Endothelial cell of umbilical vein (primary cell): ENCODE data around the gene SH3BGRL3. TPM values are rescaled to one million over a fixed set of nuclear protein-coding genes. Genes with fewer than 3 reads are reported as not detected.

Source experiments
- BruUV-seq: library from RNA; stranded (reverse); fragments of 400-500 nt; replicated peaks from 2 replicates; lab custom pipeline; 2021; lab: Mats Ljungman, UMichigan
- CTCF ChIA-PET: fragments of 300-600, 350-600 bp; sonication (Branson Sonifier 250); formaldehyde crosslinking; loops from one replicate; lab custom pipeline; 2021; ENCODE audit warnings: antibody characterized with exemption, inconsistent platforms; lab: Charles Lee
- POLR2A ChIA-PET: fragments of 300-600, 350-600 bp; sonication (Branson Sonifier 250); formaldehyde crosslinking; loops from one replicate; lab custom pipeline; 2021; ENCODE audit warnings: antibody characterized with exemption, inconsistent platforms; lab: Charles Lee
- DNase-seq: peaks from one replicate; pipeline ENCODE4 v3.0.0-alpha.2; 2011; ENCODE audit warnings: low read depth, low spot score
- FAIRE-seq: peaks from 2 replicates; lab custom pipeline; 2011; peaks lifted over from hg19 to GRCh38; lab: Jason Lieb, UNC
- H2AFZ ChIP-seq: 2 replicates; pipeline ENCODE4 v1.6.0; 2012; ENCODE audit warnings: low read depth, low read length, control low read depth, inconsistent platforms
- H3K27ac ChIP-seq: 2 replicates; pipeline ENCODE4 v1.5.1; 2011; ENCODE audit warnings: low read depth, mild to moderate bottlenecking, control low read depth, low read length, moderate library complexity; ENCODE audit not compliant: insufficient read depth
- H3K27me3 ChIP-seq, 2 experiments: 2 replicates each; pipeline versions ENCODE4 v1.6.0 to v1.6.1; 2011; ENCODE audit warnings: low read length in 2 of 2, mixed read lengths in 1 of 2; ENCODE audit not compliant: control insufficient read depth in 2 of 2, insufficient read depth in 2 of 2
- H3K36me3 ChIP-seq, 2 experiments: 2 replicates in 1 of 2; 3 replicates in 1 of 2; pipeline ENCODE4 v1.5.1; 2011; ENCODE audit warnings: low read length in 2 of 2, mild to moderate bottlenecking in 1 of 2, moderate library complexity in 1 of 2; ENCODE audit not compliant: control insufficient read depth in 2 of 2, insufficient read depth in 2 of 2; ENCODE audit errors: extremely low read depth in 1 of 2
- H3K4me1 ChIP-seq: 3 replicates; pipeline ENCODE4 v1.5.1; 2011; ENCODE audit warnings: mild to moderate bottlenecking, low read length; ENCODE audit not compliant: control insufficient read depth, insufficient read depth; ENCODE audit errors: extremely low read depth
- H3K4me2 ChIP-seq: 2 replicates; pipeline ENCODE4 v1.6.1; 2011; ENCODE audit warnings: low read length, control low read depth, mixed read lengths; ENCODE audit not compliant: insufficient read depth
- H3K4me3 ChIP-seq, 3 experiments: fragments of 200-600 bp in 1 of 3; sonication (generic), shearing (Covaris generic) in 1 of 3; replicated peaks in 1 of 3; 2 replicates each; pipeline ENCODE4 v1.5.1; 2011 to 2016; ENCODE audit warnings: control low read depth in 3 of 3, low read length in 3 of 3, mild to moderate bottlenecking in 2 of 3, inconsistent platforms in 1 of 3, low read depth in 1 of 3, moderate library complexity in 1 of 3; ENCODE audit not compliant: insufficient read depth in 1 of 3
- H3K79me2 ChIP-seq: 2 replicates; pipeline ENCODE4 v1.6.0; 2012; ENCODE audit warnings: low read length, inconsistent platforms; ENCODE audit not compliant: control insufficient read depth, insufficient read depth
- H3K9ac ChIP-seq: replicated peaks from 2 replicates; pipeline ENCODE3; 2011; ENCODE audit warnings: low read length, control low read depth; ENCODE audit not compliant: insufficient read depth; ENCODE audit errors: extremely low read depth
- H3K9me1 ChIP-seq: replicated peaks from 3 replicates; pipeline ENCODE4 v1.6.0; 2011; ENCODE audit warnings: mild to moderate bottlenecking, low read length; ENCODE audit not compliant: control insufficient read depth, insufficient read depth; ENCODE audit errors: extremely low read depth
- H3K9me3 ChIP-seq: replicated peaks from 2 replicates; pipeline ENCODE4 v1.5.1; 2012; ENCODE audit warnings: low read length, inconsistent platforms; ENCODE audit not compliant: control insufficient read depth, insufficient read depth
- H4K20me1 ChIP-seq: replicated peaks from 2 replicates; pipeline ENCODE3; 2011; ENCODE audit warnings: mild to moderate bottlenecking, low read length; ENCODE audit not compliant: control insufficient read depth, insufficient read depth; ENCODE audit errors: extremely low read depth
- EZH2 ChIP-seq: IDR thresholded peaks from 2 replicates; pipeline ENCODE4 v1.6.1; 2012; ENCODE audit warnings: borderline replicate concordance, low read depth, mild to moderate bottlenecking, moderate library complexity, low read length, inconsistent platforms; ENCODE audit not compliant: severe bottlenecking
- FOS ChIP-seq: IDR thresholded peaks from 2 replicates; pipeline ENCODE4 v1.6.1; 2011; ENCODE audit warnings: mild to moderate bottlenecking, low read length, moderate library complexity, borderline replicate concordance; ENCODE audit not compliant: insufficient read depth
- GATA2 ChIP-seq: IDR thresholded peaks from 2 replicates; pipeline ENCODE4 v1.7.0; 2011; ENCODE audit warnings: low read depth, mild to moderate bottlenecking, moderate library complexity, mixed read lengths, low read length; ENCODE audit not compliant: insufficient read length, insufficient read depth
- JUN ChIP-seq: IDR thresholded peaks from 2 replicates; pipeline ENCODE4 v1.6.1; 2011; ENCODE audit warnings: borderline replicate concordance, low read depth; ENCODE audit not compliant: insufficient read length, insufficient read depth
- MAX ChIP-seq: IDR thresholded peaks from 2 replicates; pipeline ENCODE4 v1.6.1; 2011; ENCODE audit not compliant: insufficient read depth, insufficient read length
- POLR2A ChIP-seq: IDR thresholded peaks from 2 replicates; pipeline ENCODE4 v1.6.1; 2012; ENCODE audit warnings: low read depth, mild to moderate bottlenecking, control low read depth, low read length
- POLR2AphosphoS5 ChIP-seq: IDR thresholded peaks from 2 replicates; pipeline ENCODE4 v1.6.1; 2012; ENCODE audit warnings: low read depth, mild to moderate bottlenecking, control low read depth, low read length, moderate library complexity; ENCODE audit not compliant: insufficient read depth
- dilution Hi-C: fragments of 300-500 bp; cut with MboI; formaldehyde crosslinking; loops from one replicate; pipeline ENCODE4 v1.15.0; 2019; ENCODE audit warnings: low sequenced_read_pairs; ENCODE audit not compliant: extremely low pct_ligation_motif_present
- intact Hi-C: fragments of 100-400 bp; cut with micrococcal nuclease; formaldehyde crosslinking; loops from one replicate; pipeline ENCODE4 v1.10.0; 2022
- polyA plus RNA-seq, 4 experiments: library from polyadenylated mRNA; depleted of rRNA in 3 of 4; stranded (reverse) in 3 of 4; unstranded in 1 of 4; fragments of >200 nt; gene quantifications; 2 replicates each; pipeline versions ENCODE4 v1.2.1 to v1.2.3, GENCODE V29; 2011 to 2012; ENCODE audit warnings: missing spikeins in 1 of 4
- total RNA-seq: library from RNA; stranded (reverse); gene quantifications from 2 replicates; pipeline ENCODE4 v1.2.3, GENCODE V29; 2021

The SH3BGRL3 gene
- total and polyA plus RNA-seq, 2 donors (not counting 3 experiments of a cell fraction or from before 2014, with no cell fraction given), result 233 to 344 TPM

GRCh38 chr1:26300578-26301275 lies 20.8 kb downstream of the SH3BGRL3 start:
- TF ChIP-seq JUN (no peak), MAX (no peak), POLR2AphosphoS5 (no peak), GATA2 (no peak), POLR2A (no peak), EZH2 (no peak), FOS (no peak)
- no peak for DNase-seq
- H4K20me1 ChIP-seq, result no peaks in the 10 kb centered on the region
- no peaks in the 10 kb centered on the region for H3K36me3 ChIP-seq
- no peak overlapping the region for H3K27ac ChIP-seq
- dilution Hi-C loops, result no loop called here
- no peak overlapping the region for H3K4me2 ChIP-seq
- ChIA-PET POLR2A (no interaction called here), CTCF (interaction anchor here (1.5 to 3.9 kb wide), 2 partner anchors 16 to 22 kb away, joined by 4 to 18 read pairs; no protein-coding TSS in a partner anchor)
- H3K9me3 ChIP-seq, result no peaks in the 10 kb centered on the region
- H3K4me3 ChIP-seq, result no peak overlapping the region
- FAIRE-seq, result no peak
- no peak overlapping the region for H2AFZ ChIP-seq
- intact Hi-C loops, result no loop called here
- H3K79me2 ChIP-seq, result no peaks in the 10 kb centered on the region
- peaks cover 6% of the 10 kb centered on the region for H3K4me1 ChIP-seq
- no peak overlapping the region for H3K9ac ChIP-seq
- H3K9me1 ChIP-seq, result no peaks in the 10 kb centered on the region
- no TSS peak for BruUV-seq
- H3K27me3 ChIP-seq, result no peaks in the 10 kb centered on the region
